CD4-positive, alpha-beta memory T cell (primary cell): ENCODE data around the gene LAMA5. TPM values are rescaled to one million over a fixed set of nuclear protein-coding genes. Genes with fewer than 3 reads are reported as not detected.
A peak's percentile ranks its signal among the peaks of the same experiment; 100 is the strongest.

Source experiments
- CTCF ChIA-PET: fragments of 350-600 bp; sonication (Branson Sonifier 250); formaldehyde crosslinking; loops from one replicate; lab custom pipeline; 2021; ENCODE audit warnings: inconsistent platforms; ENCODE audit not compliant: partially characterized antibody; lab: Charles Lee
- POLR2A ChIA-PET: fragments of 350-600 bp; sonication (Branson Sonifier 250); formaldehyde crosslinking; loops from one replicate; lab custom pipeline; 2021; ENCODE audit not compliant: partially characterized antibody; lab: Charles Lee
- DNase-seq, 5 donors: peaks; one replicate each; pipeline versions ENCODE4 v3.0.0 to v3.0.0-alpha.2; 2020 to 2022; ENCODE audit warnings: mixed read lengths in 1 of 5
- H3K27ac ChIP-seq: one replicate; pipeline ENCODE4 v1.7.0; 2013; ENCODE audit warnings: low read depth, low read length
- H3K27me3 ChIP-seq: 2 replicates; pipeline ENCODE4 v1.7.0; 2013; ENCODE audit warnings: mild to moderate bottlenecking, low read length, moderate library complexity; ENCODE audit not compliant: insufficient read depth
- H3K36me3 ChIP-seq: 2 replicates; pipeline ENCODE4 v1.7.0; 2013; ENCODE audit warnings: mild to moderate bottlenecking, low read length, moderate library complexity; ENCODE audit not compliant: insufficient read depth
- H3K4me1 ChIP-seq: 2 replicates; pipeline ENCODE4 v1.7.0; 2013; ENCODE audit warnings: mild to moderate bottlenecking, low read length, moderate library complexity; ENCODE audit not compliant: insufficient read depth
- H3K4me3 ChIP-seq, 2 donors: one replicate each; pipeline ENCODE4 v1.7.0; 2013; ENCODE audit warnings: low read length in 2 of 2, mild to moderate bottlenecking in 1 of 2
- H3K9me3 ChIP-seq, 2 donors: one replicate each; pipeline ENCODE4 v1.7.0; 2013; ENCODE audit warnings: low read length in 2 of 2, control low read depth in 1 of 2; ENCODE audit not compliant: control insufficient read depth in 1 of 2
- H3K27ac Mint-ChIP-seq, 7 donors: one replicate each; pipeline ENCODE4 v1.8.0; 2020 to 2021; ENCODE audit warnings: mixed read lengths in 7 of 7, mild to moderate bottlenecking in 6 of 7, inconsistent platforms in 3 of 7, moderate library complexity in 3 of 7
- H3K27me3 Mint-ChIP-seq, 2 donors: one replicate each; pipeline ENCODE4 v1.8.0; 2020 to 2021; ENCODE audit warnings: mixed read lengths in 2 of 2
- H3K36me3 Mint-ChIP-seq, 2 donors: one replicate each; pipeline ENCODE4 v1.8.0; 2020 to 2021; ENCODE audit warnings: mixed read lengths in 2 of 2, inconsistent platforms in 1 of 2, mild to moderate bottlenecking in 1 of 2
- H3K4me1 Mint-ChIP-seq, 4 donors: one replicate each; pipeline ENCODE4 v1.8.0; 2020 to 2021; ENCODE audit warnings: mixed read lengths in 4 of 4, mild to moderate bottlenecking in 1 of 4
- H3K4me3 Mint-ChIP-seq, 8 donors: one replicate each; pipeline ENCODE4 v1.8.0; 2020 to 2021; ENCODE audit warnings: mixed read lengths in 8 of 8, mild to moderate bottlenecking in 7 of 8, moderate library complexity in 6 of 8, inconsistent platforms in 3 of 8
- H3K9me3 Mint-ChIP-seq, 8 donors: one replicate each; pipeline ENCODE4 v1.8.0; 2020 to 2021; ENCODE audit warnings: mixed read lengths in 8 of 8, mild to moderate bottlenecking in 5 of 8, inconsistent platforms in 3 of 8, moderate library complexity in 1 of 8
- intact Hi-C: fragments of 100-400 bp; cut with micrococcal nuclease; formaldehyde crosslinking; loops from one replicate; pipeline ENCODE4 v1.15.1; 2023
- polyA plus RNA-seq, 2 donors: library from polyadenylated mRNA; unstranded; fragments of 300-500 nt; fragmentation: Illumina TruSeq; gene quantifications; one replicate each; pipeline ENCODE4 v1.2.3, GENCODE V29; 2021
- total RNA-seq, 2 experiments: library from RNA; stranded (reverse); gene quantifications; one replicate each; pipeline ENCODE4 v1.2.3, GENCODE V29; 2021

The LAMA5 gene
- total and polyA plus RNA-seq, 4 experiments from 2014 or later, result 0.49 TPM; not detected in 3

- Mint-ChIP-seq H3K27me3 (peaks cover 0 to 2% of the 10 kb centered on the region in 2 donors), H3K4me3 (no peak overlapping the region), H3K27ac (no peak overlapping the region), H3K4me1 (no peaks in the 10 kb centered on the region), H3K36me3 (no peaks in the 10 kb centered on the region), H3K9me3 (no peaks in the 10 kb centered on the region)
- no peaks in the 10 kb centered on the region for H3K36me3 ChIP-seq
- H3K4me1 ChIP-seq, result no peaks in the 10 kb centered on the region
- intact Hi-C loops, result no loop called here
- no peaks in the 10 kb centered on the region for H3K9me3 ChIP-seq
- H3K4me3 ChIP-seq, result no peak overlapping the region
- peak in 1 of 5 donors; percentile 22 for DNase-seq
- H3K27me3 ChIP-seq, result no peaks in the 10 kb centered on the region
- POLR2A ChIA-PET, result no interaction called here
- no peak overlapping the region for H3K27ac ChIP-seq
- CTCF ChIA-PET, result no interaction called here
Observed at GRCh38 chr20:62358171-62359042, 8.7 kb downstream of the LAMA5 start.

DNA sequence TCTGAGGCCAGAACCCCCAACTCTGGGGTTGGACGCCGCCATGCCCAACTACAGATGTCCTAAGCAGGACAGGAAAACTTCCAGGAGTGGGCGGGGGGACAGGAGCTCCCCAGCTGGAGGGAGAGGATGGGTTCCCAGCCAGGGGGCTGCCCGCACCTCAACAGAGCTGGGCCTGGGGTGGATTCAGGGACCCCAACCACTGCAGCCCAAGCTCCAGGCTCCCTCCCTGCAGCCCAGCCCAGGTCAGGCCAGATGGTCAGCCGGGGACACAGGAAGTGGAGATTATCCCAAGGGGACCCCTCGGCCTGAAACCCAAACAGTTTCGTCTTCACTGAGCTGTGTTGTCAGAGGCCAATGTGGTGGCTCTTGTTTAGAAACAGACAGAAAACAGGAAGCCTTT lies 9.4 kb downstream of the LAMA5 start:
- Histone ChIP-seq H3K36me3 (no peaks in the 10 kb centered on the region), H3K9me3 (no peaks in the 10 kb centered on the region), H3K4me3 (no peak overlapping the region), H3K4me1 (no peaks in the 10 kb centered on the region), H3K27ac (no peak overlapping the region), H3K27me3 (no peaks in the 10 kb centered on the region)
- peaks cover 0 to 2% of the 10 kb centered on the region in 2 donors for H3K27me3 Mint-ChIP-seq
- intact Hi-C loops, result no loop called here
- H3K4me1 Mint-ChIP-seq, result no peaks in the 10 kb centered on the region
- H3K36me3 Mint-ChIP-seq, result no peaks in the 10 kb centered on the region
- ChIA-PET POLR2A (no interaction called here), CTCF (no interaction called here)
- no peak overlapping the region for H3K4me3 Mint-ChIP-seq
- H3K9me3 Mint-ChIP-seq, result no peaks in the 10 kb centered on the region
- no peak overlapping the region for H3K27ac Mint-ChIP-seq
- DNase-seq, result no peak

DNA sequence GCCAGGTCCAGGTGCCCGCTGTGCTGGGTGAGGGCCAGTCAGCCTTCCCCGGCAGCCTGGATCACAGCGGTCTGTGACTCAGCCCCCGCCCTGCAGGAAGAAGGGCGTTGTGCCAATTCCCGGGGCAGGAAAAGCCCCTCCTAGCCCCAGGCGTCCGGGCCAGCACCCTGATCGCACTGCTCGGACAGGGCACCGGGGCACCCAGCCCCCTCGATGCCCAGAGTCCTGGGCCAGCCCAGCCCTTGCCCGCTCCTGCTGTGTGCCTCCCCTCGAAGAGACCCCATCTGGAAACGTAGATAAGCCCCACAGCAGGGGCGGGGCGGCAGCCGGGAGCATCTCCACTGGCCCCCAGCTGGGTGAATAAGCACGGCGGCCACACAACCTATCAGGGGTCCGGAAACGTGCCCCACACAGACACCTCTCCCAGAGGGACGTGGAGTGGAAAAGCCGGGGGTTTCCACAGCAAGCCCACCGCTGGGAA lies 9.9 kb downstream of the LAMA5 start:
- DNase-seq, result peak in 1 of 5 donors; percentile 17
- Mint-ChIP-seq H3K4me1 (no peaks in the 10 kb centered on the region), H3K4me3 (no peak overlapping the region), H3K27me3 (peaks cover 0 to 2% of the 10 kb centered on the region in 2 donors), H3K27ac (no peak overlapping the region), H3K36me3 (no peaks in the 10 kb centered on the region), H3K9me3 (no peaks in the 10 kb centered on the region)
- ChIA-PET CTCF (no interaction called here), POLR2A (no interaction called here)
- H3K27me3 ChIP-seq, result no peaks in the 10 kb centered on the region
- H3K4me1 ChIP-seq, result no peaks in the 10 kb centered on the region
- no peak overlapping the region for H3K4me3 ChIP-seq
- H3K27ac ChIP-seq, result no peak overlapping the region
- H3K9me3 ChIP-seq, result no peaks in the 10 kb centered on the region
- intact Hi-C loops, result no loop called here
- no peaks in the 10 kb centered on the region for H3K36me3 ChIP-seq

DNA sequence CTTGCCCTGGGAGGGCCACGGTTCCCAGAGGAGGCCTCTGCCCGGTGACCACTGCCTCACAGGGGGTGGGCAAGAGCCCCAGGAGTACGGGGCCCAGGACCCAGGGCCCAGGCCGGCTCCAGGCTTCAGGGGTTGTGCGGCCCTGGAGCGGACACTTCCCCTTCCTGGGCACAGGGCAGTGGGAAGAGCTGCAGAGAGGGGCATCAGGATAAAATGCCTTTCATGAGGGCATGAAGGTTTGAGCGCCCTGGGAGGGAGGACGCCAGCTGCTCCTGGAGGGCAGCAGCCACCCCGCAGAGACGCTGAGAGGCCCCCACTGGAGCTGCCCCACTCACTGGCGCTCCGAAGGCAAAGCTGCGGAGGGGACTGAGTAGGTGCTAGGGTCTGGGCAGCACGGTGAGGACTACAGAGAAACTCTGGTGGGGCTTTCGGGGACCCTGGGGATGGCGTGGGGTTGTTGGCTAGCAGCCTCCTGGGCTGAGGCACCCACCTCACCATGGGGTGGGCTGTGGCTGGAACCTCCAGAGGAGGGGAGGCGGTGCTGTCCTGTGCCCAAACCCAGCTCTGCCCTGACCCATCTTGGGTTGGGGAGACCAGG lies 10.4 kb downstream of the LAMA5 start:
- CTCF ChIA-PET, result no interaction called here
- H3K4me1 Mint-ChIP-seq, result no peaks in the 10 kb centered on the region

DNA sequence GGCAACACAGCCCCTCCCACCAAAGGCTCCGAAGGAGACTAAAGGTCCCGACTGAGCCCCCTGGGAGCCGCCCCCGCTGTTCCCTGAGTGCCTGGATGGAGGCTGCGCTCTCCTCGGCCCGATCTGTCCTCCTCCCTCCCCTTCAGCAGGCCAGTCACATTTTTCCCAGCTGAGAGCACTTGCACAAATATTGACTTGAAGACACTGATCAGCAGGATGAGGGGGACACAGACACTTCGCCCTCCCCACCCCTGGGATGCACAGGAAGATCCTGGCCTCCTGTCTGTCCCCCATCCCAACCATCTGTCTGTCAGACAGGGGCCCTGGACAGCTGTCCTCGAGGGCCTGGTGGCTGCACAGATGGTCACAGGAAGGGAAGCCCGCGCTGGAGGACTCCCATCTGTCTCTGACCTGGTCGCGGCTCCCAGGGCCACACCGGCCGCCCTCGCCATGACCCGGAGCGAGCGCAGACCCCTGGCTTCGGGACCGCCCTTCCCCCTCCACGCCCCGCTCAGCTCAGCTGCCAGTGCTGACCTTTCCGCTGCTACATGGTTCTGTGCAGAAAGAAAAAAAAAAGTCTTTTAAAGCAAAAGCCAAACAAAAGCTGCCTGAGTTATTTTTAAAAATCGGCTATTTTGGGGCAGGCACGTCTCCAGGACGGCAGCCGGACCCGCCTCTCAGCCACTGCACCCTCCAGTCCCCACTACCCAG lies 11.1 kb downstream of the LAMA5 start:
- Mint-ChIP-seq H3K36me3 (no peaks in the 10 kb centered on the region), H3K27ac (no peak overlapping the region), H3K9me3 (no peaks in the 10 kb centered on the region), H3K4me3 (no peak overlapping the region), H3K4me1 (no peaks in the 10 kb centered on the region), H3K27me3 (peaks cover 0 to 2% of the 10 kb centered on the region in 2 donors)
- peak in 1 of 5 donors; percentile 25 for DNase-seq
- POLR2A ChIA-PET, result no interaction called here
- intact Hi-C loops, result no loop called here
- H3K4me3 ChIP-seq, result no peak overlapping the region
- no peaks in the 10 kb centered on the region for H3K9me3 ChIP-seq
- no peak overlapping the region for H3K27ac ChIP-seq
- no peaks in the 10 kb centered on the region for H3K4me1 ChIP-seq
- CTCF ChIA-PET, result no interaction called here
- no peaks in the 10 kb centered on the region for H3K27me3 ChIP-seq
- no peaks in the 10 kb centered on the region for H3K36me3 ChIP-seq

More for the DNA sequence above, 10.4 kb downstream of the LAMA5 start:
- Mint-ChIP-seq H3K27ac (no peak overlapping the region), H3K27me3 (peaks cover 0 to 2% of the 10 kb centered on the region in 2 donors), H3K4me3 (no peak overlapping the region), H3K36me3 (no peaks in the 10 kb centered on the region), H3K9me3 (no peaks in the 10 kb centered on the region)
- Histone ChIP-seq H3K4me3 (no peak overlapping the region), H3K36me3 (no peaks in the 10 kb centered on the region), H3K27ac (no peak overlapping the region), H3K4me1 (no peaks in the 10 kb centered on the region), H3K9me3 (no peaks in the 10 kb centered on the region), H3K27me3 (no peaks in the 10 kb centered on the region)
- POLR2A ChIA-PET, result no interaction called here
- intact Hi-C loops, result no loop called here
- DNase-seq, result peak in 1 of 5 donors; percentile 7

DNA sequence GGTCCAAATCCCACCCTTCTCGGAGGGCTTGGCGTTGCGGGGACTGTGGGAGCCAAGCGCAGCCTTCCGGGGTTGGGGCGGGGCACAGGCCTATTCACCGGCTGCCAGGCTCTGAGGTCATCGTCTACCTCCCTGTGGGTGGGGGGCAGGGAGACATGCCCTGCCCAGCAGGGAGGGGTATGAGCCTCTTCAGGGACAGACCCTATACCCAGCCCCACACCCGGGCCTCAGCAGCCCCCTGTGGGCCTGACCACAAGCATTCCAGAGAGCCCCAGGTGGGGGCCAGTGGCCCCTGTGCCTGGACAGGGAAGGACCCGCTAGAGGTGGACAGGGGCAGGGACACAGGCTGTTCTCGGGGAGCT lies 11.6 kb downstream of the LAMA5 start:
- no peaks in the 10 kb centered on the region for H3K27me3 ChIP-seq
- intact Hi-C loops, result no loop called here
- no peaks in the 10 kb centered on the region for H3K36me3 ChIP-seq
- no peaks in the 10 kb centered on the region for H3K36me3 Mint-ChIP-seq
- no peak overlapping the region for H3K27ac Mint-ChIP-seq
- ChIA-PET POLR2A (no interaction called here), CTCF (no interaction called here)
- peak in 1 of 5 donors; percentile 31 for DNase-seq
- no peak overlapping the region for H3K4me3 Mint-ChIP-seq
- no peak overlapping the region for H3K27ac ChIP-seq
- no peaks in the 10 kb centered on the region for H3K9me3 ChIP-seq
- H3K4me3 ChIP-seq, result no peak overlapping the region
- no peaks in the 10 kb centered on the region for H3K9me3 Mint-ChIP-seq
- H3K27me3 Mint-ChIP-seq, result peaks cover 0 to 2% of the 10 kb centered on the region in 2 donors
- H3K4me1 ChIP-seq, result no peaks in the 10 kb centered on the region
- H3K4me1 Mint-ChIP-seq, result no peaks in the 10 kb centered on the region

DNA sequence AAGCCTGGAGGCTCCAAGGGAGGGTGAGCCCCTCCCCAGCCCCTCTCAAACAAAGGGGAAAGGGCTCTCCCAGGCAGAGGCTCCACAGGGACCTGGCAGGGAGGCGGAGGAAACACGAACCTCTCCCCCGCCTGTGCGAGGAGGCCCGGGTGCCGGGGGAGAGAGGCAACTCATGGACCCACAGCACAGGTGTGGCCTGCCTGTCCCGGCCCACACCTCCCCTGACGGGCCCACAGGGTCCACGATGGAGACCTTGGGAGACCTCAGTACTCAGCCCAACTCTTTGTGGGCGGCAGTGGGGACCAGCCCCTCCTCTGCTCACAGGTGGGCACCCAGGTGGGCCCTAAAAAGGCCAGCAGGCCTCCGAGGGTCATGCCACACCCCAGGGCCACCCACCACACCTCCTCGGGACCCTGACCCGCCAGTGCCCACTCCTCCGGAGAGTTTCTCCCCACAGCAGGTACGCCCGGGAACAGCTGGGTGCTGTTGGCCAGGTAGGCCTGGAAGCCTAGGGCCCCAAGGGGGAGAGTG lies 12.2 kb downstream of the LAMA5 start:
- no peak overlapping the region for H3K4me3 ChIP-seq
- no peaks in the 10 kb centered on the region for H3K4me1 ChIP-seq
- intact Hi-C loops, result no loop called here
- no peaks in the 10 kb centered on the region for H3K4me1 Mint-ChIP-seq
- no peaks in the 10 kb centered on the region for H3K36me3 ChIP-seq
- no peaks in the 10 kb centered on the region for H3K36me3 Mint-ChIP-seq
- peaks cover 0 to 2% of the 10 kb centered on the region in 2 donors for H3K27me3 Mint-ChIP-seq
- no peak overlapping the region for H3K27ac Mint-ChIP-seq
- POLR2A ChIA-PET, result no interaction called here
- no peaks in the 10 kb centered on the region for H3K9me3 Mint-ChIP-seq
- DNase-seq, result peak in 1 of 5 donors; percentile 2
- CTCF ChIA-PET, result no interaction called here
- H3K9me3 ChIP-seq, result no peaks in the 10 kb centered on the region
- no peak overlapping the region for H3K27ac ChIP-seq
- no peaks in the 10 kb centered on the region for H3K27me3 ChIP-seq
- H3K4me3 Mint-ChIP-seq, result no peak overlapping the region
